Measurements from ENCODE around the gene PAK6. TPM values are rescaled to one million over a fixed set of nuclear protein-coding genes. Genes with fewer than 3 reads are reported as not detected.

PAK6 gene
- total and polyA plus RNA-seq, 4 donors = 0.05 to 0.17 (median 0.10) TPM

DNA sequence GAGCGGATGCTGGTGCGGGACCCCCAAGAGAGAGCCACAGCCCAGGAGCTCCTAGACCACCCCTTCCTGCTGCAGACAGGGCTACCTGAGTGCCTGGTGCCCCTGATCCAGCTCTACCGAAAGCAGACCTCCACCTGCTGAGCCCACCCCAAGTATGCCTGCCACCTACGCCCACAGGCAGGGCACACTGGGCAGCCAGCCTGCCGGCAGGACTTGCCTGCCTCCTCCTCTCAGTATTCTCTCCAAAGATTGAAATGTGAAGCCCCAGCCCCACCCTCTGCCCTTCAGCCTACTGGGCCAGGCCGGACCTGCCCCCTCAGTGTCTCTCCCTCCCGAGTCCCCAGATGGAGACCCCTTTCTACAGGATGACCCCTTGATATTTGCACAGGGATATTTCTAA, 37.1 kb downstream of the PAK6 start:
- Histone ChIP-seq H3K4me3 (ENCODE audit: low read depth in 1 of 3, low read length in 3 of 3) (no peak overlapping the region), H3K36me3 (ENCODE audit: control insufficient read depth in 4 of 4, insufficient read depth in 3 of 4, low read depth in 1 of 4, low read length in 3 of 4) (no peaks in the 10 kb centered on the region), H3K27me3 (ENCODE audit: control insufficient read depth in 4 of 4, insufficient read depth in 4 of 4, low read length in 3 of 4) (peaks cover 0 to 4% (median under 1%) of the 10 kb centered on the region in 4 donors), H3K27ac (ENCODE audit: low read depth in 1 of 2, low read length in 2 of 2) (no peak overlapping the region), H3K9ac (ENCODE audit: low read depth in 1 of 2, low read length in 2 of 2) (no peak overlapping the region), H3K9me3 (ENCODE audit: control insufficient read depth in 4 of 4, low read length in 3 of 4) (no peaks in the 10 kb centered on the region), H3K4me1 (ENCODE audit: control insufficient read depth in 4 of 4, insufficient read depth in 4 of 4, low read length in 3 of 4) (peaks cover 7 to 19% (median 12%) of the 10 kb centered on the region in 4 donors)
- WGBS = 92% methylated on average over 7 of the region's 7 CpGs
- no peak for DNase-seq (ENCODE audit: low spot score)
- TF ChIP-seq NR2F2 (IDR thresholded peaks at IDR 0.05) = no peak
- no peak for TF ChIP-seq HNF4G (IDR thresholded peaks at IDR 0.05)
- no peak for TF ChIP-seq TAF1 (conservative IDR thresholded peaks at IDR 0.05)
- TF ChIP-seq, protein P1, sequence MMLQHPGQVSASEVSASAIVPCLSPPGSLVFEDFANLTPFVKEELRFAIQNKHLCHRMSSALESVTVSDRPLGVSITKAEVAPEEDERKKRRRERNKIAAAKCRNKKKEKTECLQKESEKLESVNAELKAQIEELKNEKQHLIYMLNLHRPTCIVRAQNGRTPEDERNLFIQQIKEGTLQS (IDR thresholded peaks at IDR 0.05) = no peak
- no peak for TF ChIP-seq FOXA2 (IDR thresholded peaks at IDR 0.05)
- no peak for TF ChIP-seq RAD21 (IDR thresholded peaks at IDR 0.05)
- no peak for TF ChIP-seq EGR1 (IDR thresholded peaks at IDR 0.05; ENCODE audit: low read depth in 2 of 2)
- TF ChIP-seq, protein P2, sequence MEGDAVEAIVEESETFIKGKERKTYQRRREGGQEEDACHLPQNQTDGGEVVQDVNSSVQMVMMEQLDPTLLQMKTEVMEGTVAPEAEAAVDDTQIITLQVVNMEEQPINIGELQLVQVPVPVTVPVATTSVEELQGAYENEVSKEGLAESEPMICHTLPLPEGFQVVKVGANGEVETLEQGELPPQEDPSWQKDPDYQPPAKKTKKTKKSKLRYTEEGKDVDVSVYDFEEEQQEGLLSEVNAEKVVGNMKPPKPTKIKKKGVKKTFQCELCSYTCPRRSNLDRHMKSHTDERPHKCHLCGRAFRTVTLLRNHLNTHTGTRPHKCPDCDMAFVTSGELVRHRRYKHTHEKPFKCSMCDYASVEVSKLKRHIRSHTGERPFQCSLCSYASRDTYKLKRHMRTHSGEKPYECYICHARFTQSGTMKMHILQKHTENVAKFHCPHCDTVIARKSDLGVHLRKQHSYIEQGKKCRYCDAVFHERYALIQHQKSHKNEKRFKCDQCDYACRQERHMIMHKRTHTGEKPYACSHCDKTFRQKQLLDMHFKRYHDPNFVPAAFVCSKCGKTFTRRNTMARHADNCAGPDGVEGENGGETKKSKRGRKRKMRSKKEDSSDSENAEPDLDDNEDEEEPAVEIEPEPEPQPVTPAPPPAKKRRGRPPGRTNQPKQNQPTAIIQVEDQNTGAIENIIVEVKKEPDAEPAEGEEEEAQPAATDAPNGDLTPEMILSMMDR (IDR thresholded peaks at IDR 0.05; ENCODE audit: low read depth, low read length, missing input control) = no peak
- TF ChIP-seq GABPA (IDR thresholded peaks at IDR 0.05 in 1 of 2, conservative IDR thresholded peaks at IDR 0.05 in 1 of 2) = no peak
- TF ChIP-seq, protein P3, sequence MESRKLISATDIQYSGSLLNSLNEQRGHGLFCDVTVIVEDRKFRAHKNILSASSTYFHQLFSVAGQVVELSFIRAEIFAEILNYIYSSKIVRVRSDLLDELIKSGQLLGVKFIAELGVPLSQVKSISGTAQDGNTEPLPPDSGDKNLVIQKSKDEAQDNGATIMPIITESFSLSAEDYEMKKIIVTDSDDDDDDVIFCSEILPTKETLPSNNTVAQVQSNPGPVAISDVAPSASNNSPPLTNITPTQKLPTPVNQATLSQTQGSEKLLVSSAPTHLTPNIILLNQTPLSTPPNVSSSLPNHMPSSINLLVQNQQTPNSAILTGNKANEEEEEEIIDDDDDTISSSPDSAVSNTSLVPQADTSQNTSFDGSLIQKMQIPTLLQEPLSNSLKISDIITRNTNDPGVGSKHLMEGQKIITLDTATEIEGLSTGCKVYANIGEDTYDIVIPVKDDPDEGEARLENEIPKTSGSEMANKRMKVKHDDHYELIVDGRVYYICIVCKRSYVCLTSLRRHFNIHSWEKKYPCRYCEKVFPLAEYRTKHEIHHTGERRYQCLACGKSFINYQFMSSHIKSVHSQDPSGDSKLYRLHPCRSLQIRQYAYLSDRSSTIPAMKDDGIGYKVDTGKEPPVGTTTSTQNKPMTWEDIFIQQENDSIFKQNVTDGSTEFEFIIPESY (IDR thresholded peaks at IDR 0.05) = no peak

DNA sequence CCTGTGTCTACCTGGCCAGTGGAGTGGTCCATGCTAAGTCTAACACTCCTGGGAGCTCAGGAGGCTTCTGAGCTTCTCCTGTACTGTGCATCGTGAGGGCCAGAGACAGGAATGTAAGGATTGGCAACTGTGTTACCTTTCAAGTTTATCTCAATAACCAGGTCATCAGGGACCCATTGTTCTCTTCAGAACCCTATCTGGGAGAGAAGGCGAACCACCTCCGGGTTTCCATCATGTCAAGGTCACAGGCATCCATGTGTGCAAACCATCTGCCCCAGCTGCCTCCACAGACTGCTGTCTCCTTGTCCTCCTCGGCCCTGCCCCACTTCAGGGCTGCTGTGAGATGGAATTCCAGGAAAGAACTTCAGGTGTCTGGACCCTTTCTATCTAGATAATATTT, 38.1 kb downstream of the PAK6 start:
- no peak for TF ChIP-seq HNF4A (conservative IDR thresholded peaks at IDR 0.05)
- TF ChIP-seq, protein P4, sequence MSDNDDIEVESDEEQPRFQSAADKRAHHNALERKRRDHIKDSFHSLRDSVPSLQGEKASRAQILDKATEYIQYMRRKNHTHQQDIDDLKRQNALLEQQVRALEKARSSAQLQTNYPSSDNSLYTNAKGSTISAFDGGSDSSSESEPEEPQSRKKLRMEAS (IDR thresholded peaks at IDR 0.05) = no peak
- TF ChIP-seq FOXA2 (IDR thresholded peaks at IDR 0.05) = no peak
- TF ChIP-seq RAD21 (IDR thresholded peaks at IDR 0.05) = no peak
- no peak for TF ChIP-seq TAF1 (conservative IDR thresholded peaks at IDR 0.05)
- TF ChIP-seq, protein P3 (IDR thresholded peaks at IDR 0.05) = no peak
- TF ChIP-seq YY1 (IDR thresholded peaks at IDR 0.05) = no peak
- no peak for TF ChIP-seq SP1 (IDR thresholded peaks at IDR 0.05)
- TF ChIP-seq GABPA (IDR thresholded peaks at IDR 0.05 in 1 of 2, conservative IDR thresholded peaks at IDR 0.05 in 1 of 2) = no peak
- TF ChIP-seq, protein P1 (IDR thresholded peaks at IDR 0.05) = no peak
- no peak for TF ChIP-seq JUND (IDR thresholded peaks at IDR 0.05)
- TF ChIP-seq, protein P5, sequence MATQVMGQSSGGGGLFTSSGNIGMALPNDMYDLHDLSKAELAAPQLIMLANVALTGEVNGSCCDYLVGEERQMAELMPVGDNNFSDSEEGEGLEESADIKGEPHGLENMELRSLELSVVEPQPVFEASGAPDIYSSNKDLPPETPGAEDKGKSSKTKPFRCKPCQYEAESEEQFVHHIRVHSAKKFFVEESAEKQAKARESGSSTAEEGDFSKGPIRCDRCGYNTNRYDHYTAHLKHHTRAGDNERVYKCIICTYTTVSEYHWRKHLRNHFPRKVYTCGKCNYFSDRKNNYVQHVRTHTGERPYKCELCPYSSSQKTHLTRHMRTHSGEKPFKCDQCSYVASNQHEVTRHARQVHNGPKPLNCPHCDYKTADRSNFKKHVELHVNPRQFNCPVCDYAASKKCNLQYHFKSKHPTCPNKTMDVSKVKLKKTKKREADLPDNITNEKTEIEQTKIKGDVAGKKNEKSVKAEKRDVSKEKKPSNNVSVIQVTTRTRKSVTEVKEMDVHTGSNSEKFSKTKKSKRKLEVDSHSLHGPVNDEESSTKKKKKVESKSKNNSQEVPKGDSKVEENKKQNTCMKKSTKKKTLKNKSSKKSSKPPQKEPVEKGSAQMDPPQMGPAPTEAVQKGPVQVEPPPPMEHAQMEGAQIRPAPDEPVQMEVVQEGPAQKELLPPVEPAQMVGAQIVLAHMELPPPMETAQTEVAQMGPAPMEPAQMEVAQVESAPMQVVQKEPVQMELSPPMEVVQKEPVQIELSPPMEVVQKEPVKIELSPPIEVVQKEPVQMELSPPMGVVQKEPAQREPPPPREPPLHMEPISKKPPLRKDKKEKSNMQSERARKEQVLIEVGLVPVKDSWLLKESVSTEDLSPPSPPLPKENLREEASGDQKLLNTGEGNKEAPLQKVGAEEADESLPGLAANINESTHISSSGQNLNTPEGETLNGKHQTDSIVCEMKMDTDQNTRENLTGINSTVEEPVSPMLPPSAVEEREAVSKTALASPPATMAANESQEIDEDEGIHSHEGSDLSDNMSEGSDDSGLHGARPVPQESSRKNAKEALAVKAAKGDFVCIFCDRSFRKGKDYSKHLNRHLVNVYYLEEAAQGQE (IDR thresholded peaks at IDR 0.05) = no peak
- TF ChIP-seq NR2F2 (IDR thresholded peaks at IDR 0.05) = no peak
- TF ChIP-seq RXRA (IDR thresholded peaks at IDR 0.05) = no peak
- TF ChIP-seq, protein P2 (IDR thresholded peaks at IDR 0.05; ENCODE audit: low read depth, low read length, missing input control) = no peak
- Histone ChIP-seq H3K27ac (ENCODE audit: low read depth in 1 of 2, low read length in 2 of 2) (no peak overlapping the region), H3K9ac (ENCODE audit: low read depth in 1 of 2, low read length in 2 of 2) (no peak overlapping the region), H3K4me3 (ENCODE audit: low read depth in 1 of 3, low read length in 3 of 3) (no peak overlapping the region), H3K4me1 (ENCODE audit: control insufficient read depth in 4 of 4, insufficient read depth in 4 of 4, low read length in 3 of 4) (peaks cover 3 to 15% (median 10%) of the 10 kb centered on the region in 4 donors), H3K36me3 (ENCODE audit: control insufficient read depth in 4 of 4, insufficient read depth in 3 of 4, low read depth in 1 of 4, low read length in 3 of 4) (no peaks in the 10 kb centered on the region), H3K27me3 (ENCODE audit: control insufficient read depth in 4 of 4, insufficient read depth in 4 of 4, low read length in 3 of 4) (peaks cover 0 to 8% (median 2%) of the 10 kb centered on the region in 4 donors), H3K9me3 (ENCODE audit: control insufficient read depth in 4 of 4, low read length in 3 of 4) (no peaks in the 10 kb centered on the region)
- DNase-seq (ENCODE audit: low spot score) = no peak
- WGBS = 69% methylated on average over 4 of the region's 4 CpGs

Measured in liver (tissue), 9 donors.